ENCODE data around the gene ARMC8.
"Not testable (repeated sequence)": the region's sequence is repeated elsewhere in the genome, so short reads cannot be mapped to it uniquely, and the experiment has no call there.

Gene ARMC8

DNA sequence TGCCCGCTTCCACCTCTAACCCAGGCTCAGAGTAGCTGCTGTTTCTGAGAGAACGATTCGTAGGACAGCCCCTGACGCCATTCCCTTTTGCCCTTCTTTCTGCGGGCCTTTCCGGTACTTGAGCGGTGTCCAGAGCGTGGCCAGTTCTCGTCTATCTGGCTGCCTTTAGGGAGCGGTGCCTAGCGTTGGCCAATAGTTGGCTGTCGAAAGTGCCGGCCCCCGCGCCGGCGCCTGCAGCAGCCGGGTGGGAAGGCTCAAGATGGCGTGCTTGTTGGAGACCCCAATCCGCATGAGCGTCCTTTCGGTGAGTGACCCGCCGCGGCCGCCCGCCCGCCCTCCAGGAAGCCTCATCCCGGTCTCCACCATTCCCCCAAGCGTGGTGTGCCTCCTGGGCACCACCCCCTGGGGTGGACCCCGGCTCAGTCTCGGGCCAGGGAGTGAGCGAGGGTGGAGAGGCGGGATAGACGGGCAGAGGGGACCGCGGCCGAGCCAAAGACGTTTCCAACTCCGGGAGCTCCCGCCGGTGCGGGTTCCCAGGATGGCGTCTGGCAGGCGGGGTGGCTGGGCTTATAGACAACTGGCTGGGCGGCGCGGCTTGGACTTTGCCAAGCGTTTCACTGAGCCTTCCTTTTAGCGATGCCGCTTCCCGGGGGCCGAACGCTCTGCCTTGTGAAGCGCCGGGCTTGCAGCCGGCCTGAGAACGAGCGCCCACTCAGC, at the start of gene ARMC8:
ARMC8 (plus strand) TSS at position 6 of the 717 bp plus-strand sequence; CDS start at position 260, 254 bp downstream.
- DNase-seq (ENCODE audit: low read depth): no peak
- peak within 1 kb of the TSS; percentile 94 for H3K4me3 ChIP-seq (ENCODE audit: control insufficient read depth, low read depth, low read length)
- TF ChIP-seq, protein P1, sequence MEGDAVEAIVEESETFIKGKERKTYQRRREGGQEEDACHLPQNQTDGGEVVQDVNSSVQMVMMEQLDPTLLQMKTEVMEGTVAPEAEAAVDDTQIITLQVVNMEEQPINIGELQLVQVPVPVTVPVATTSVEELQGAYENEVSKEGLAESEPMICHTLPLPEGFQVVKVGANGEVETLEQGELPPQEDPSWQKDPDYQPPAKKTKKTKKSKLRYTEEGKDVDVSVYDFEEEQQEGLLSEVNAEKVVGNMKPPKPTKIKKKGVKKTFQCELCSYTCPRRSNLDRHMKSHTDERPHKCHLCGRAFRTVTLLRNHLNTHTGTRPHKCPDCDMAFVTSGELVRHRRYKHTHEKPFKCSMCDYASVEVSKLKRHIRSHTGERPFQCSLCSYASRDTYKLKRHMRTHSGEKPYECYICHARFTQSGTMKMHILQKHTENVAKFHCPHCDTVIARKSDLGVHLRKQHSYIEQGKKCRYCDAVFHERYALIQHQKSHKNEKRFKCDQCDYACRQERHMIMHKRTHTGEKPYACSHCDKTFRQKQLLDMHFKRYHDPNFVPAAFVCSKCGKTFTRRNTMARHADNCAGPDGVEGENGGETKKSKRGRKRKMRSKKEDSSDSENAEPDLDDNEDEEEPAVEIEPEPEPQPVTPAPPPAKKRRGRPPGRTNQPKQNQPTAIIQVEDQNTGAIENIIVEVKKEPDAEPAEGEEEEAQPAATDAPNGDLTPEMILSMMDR (IDR thresholded peaks at IDR 0.05; ENCODE audit: control insufficient read depth, insufficient read depth, low read depth, low read length, missing control alignments): no peak

DNA sequence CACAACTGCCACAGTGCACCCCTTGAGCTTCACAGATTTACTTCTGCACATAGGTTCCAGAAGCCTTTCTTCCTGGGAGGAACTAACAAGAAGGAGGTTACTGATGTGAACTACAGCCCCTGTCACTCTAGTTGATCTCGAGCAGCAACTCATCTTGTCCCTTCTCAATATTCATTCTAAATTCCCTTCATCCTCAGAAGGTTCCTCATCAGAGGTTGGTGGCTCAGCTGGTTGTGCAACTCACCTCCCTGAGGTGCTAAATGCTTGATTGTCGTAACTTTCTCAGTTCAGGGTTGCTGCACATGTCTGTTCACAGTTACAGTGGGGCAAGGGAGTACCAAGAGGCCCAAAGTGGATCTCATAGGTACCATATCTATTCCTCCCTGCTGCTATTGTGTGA, 49.2 kb upstream of the ARMC8 start:
- DNase-seq (ENCODE audit: low read depth): no peak
- H3K4me3 ChIP-seq (ENCODE audit: control insufficient read depth, low read depth, low read length): no peak overlapping the region
- TF ChIP-seq, protein P1 (IDR thresholded peaks at IDR 0.05; ENCODE audit: control insufficient read depth, insufficient read depth, low read depth, low read length, missing control alignments): no peak

- DNase-seq (ENCODE audit: low read depth): no peak
- TF ChIP-seq, protein P1 (IDR thresholded peaks at IDR 0.05; ENCODE audit: control insufficient read depth, insufficient read depth, low read depth, low read length, missing control alignments): no peak
Observed at GRCh38 chr3:138139691-138140090, 47.4 kb upstream of the ARMC8 start.

GRCh38 chr3:138140940-138141339, 46.2 kb upstream of the ARMC8 start:
- TF ChIP-seq, protein P1 (IDR thresholded peaks at IDR 0.05; ENCODE audit: control insufficient read depth, insufficient read depth, low read depth, low read length, missing control alignments): no peak
- no peak overlapping the region for H3K4me3 ChIP-seq (ENCODE audit: control insufficient read depth, low read depth, low read length)
- no peak for DNase-seq (ENCODE audit: low read depth)

More at GRCh38 chr3:138139691-138140090, 47.4 kb upstream of the ARMC8 start:
- H3K4me3 ChIP-seq (ENCODE audit: control insufficient read depth, low read depth, low read length): no peak overlapping the region

- not testable (repeated sequence) for DNase-seq (ENCODE audit: low read depth); H3K4me3 ChIP-seq (ENCODE audit: control insufficient read depth, low read depth, low read length)
Observed at GRCh38 chr3:138142181-138142580, 44.9 kb upstream of the ARMC8 start.

DNA sequence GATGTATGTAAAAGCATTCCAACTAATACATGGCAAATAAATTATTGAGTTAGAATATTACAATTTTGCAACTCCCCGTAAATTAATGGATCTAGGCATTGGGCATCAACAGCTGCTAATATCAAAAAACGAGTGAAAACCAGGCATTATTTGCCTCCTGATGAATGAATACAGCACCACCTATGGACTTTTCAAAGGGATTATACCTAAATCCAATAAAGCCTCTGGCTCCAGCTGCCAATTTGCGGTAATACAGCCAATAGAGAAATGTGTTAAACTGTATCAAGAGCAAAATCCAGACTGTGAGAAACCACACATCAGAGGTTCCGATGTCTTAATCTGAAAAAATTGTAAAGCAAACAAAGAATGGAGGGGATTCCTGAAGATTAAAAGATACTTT, 38.6 kb upstream of the ARMC8 start:
- DNase-seq (ENCODE audit: low read depth): no peak
- no peak overlapping the region for H3K4me3 ChIP-seq (ENCODE audit: control insufficient read depth, low read depth, low read length)
- TF ChIP-seq, protein P1 (IDR thresholded peaks at IDR 0.05; ENCODE audit: control insufficient read depth, insufficient read depth, low read depth, low read length, missing control alignments): no peak

DNA sequence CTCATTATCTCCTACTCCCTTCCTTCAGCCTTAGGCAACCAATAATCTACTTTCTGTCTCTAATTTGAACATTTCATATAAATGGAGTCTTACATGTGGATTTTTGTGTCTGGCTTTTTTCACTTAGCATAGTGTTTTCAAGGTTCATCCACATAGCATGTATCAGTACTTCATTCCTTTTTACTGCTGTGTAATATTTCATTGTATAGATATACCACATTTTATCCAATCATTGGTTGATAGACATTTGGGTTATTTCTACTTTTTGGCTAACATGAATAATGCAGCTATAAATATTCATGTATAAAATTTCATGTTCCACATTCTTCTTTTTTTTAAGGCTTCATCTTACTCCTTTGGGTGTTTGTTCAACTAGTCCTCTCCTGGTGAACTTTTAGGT, 32.6 kb upstream of the ARMC8 start:
- TF ChIP-seq, protein P1 (IDR thresholded peaks at IDR 0.05; ENCODE audit: control insufficient read depth, insufficient read depth, low read depth, low read length, missing control alignments): no peak
- no peak for DNase-seq (ENCODE audit: low read depth)

More for the DNA sequence above, 32.6 kb upstream of the ARMC8 start:
- H3K4me3 ChIP-seq (ENCODE audit: control insufficient read depth, low read depth, low read length): no peak overlapping the region

Measured in AG09309 (cell line).